ENCODE data around the gene PGBD1. TPM values are rescaled to one million over a fixed set of nuclear protein-coding genes. Genes with fewer than 3 reads are reported as not detected.

The PGBD1 gene
- total and polyA plus RNA-seq, 2 experiments from 2014 or later, result 7.5 to 10.5 TPM

DNA sequence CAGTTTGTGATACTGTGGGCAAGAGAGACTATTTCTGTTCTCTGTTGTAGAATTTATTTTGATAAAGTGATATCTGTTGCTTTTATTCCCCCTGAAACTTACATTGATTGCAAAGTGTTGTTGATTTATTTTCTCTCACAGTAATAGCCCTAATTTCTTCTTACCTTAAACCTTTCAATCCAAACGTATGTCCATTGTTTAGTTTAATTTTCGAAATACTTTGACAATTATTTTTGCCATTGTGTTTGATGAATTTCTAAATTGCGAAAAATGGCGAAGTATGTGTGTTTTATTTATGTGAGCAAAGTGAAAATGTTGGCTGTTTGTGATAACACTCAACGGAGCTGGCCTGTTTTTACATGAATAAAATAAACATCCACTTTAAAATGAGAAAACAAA, 14.8 kb upstream of the PGBD1 start (continued):
- TF ChIP-seq ZNF114 (CRISPR knock-in tag; IDR thresholded peaks at IDR 0.05), result no peak
- no peak for TF ChIP-seq NANOG (IDR thresholded peaks at IDR 0.05; ENCODE audit: borderline replicate concordance)
- TF ChIP-seq EZH2phosphoT487 (IDR thresholded peaks at IDR 0.05; ENCODE audit: unreplicated experiment), result no peak

DNA sequence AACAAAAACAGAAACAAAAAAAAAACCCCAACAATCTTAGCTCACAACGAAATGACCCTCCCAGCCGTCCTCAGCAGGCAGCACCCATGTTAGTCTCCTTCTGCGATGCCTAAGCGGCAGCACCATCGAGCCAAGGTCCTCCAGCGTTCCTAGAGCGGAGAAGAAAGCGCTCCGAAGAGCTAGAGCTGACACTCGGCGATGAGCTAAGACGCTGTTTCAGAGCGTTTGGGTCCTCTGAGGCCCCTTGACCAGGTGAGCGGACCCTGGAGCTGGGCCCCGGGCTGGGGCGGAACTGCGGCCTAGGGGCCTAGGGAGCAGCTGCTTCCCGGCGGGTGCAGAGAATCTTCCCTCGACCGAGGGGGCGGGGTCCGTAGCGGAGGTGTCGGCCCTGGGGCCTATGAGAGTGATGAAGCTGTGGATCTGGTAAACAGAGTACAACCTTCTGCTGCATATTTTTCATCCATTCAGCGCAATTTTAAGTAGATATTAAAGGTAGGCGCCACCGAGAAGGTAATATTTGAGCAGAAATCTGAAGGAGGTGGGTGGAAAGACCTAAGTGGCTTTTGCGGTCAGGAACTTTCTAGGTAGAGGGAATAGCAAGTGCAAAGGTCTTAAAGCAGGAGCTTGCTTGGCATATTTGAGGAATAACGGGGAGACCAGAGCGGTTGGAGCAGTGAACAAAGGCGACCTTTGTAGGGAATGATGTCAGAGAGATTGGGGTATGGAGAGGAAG, 14.2 kb upstream of the PGBD1 start, which contains the start of gene ZSCAN26:
Gene ZSCAN26 (plus strand): TSS at position 182 of the 733 bp plus-strand sequence. CDS start 4,777 bp downstream, outside the sequence.
- peak; percentile 85 for TF ChIP-seq POLR2AphosphoS5 (IDR thresholded peaks at IDR 0.05; ENCODE audit: low read depth)
- peak; percentile 56 for TF ChIP-seq CREB1 (CRISPR knock-in tag; IDR thresholded peaks at IDR 0.05; ENCODE audit: low read depth)
- no peak for TF ChIP-seq EZH2phosphoT487 (IDR thresholded peaks at IDR 0.05; ENCODE audit: unreplicated experiment)
- Histone ChIP-seq H3K4me3 (peak within 1 kb of the TSS; percentile 91), H3F3A (replicated peaks; ENCODE audit: low read depth) (peaks cover 3% of the 10 kb centered on the region; the same call in 1 of the 2 replicates), H3K9me2 (ENCODE audit: insufficient read depth) (no peaks in the 10 kb centered on the region), H3K27me3 (ENCODE audit: insufficient read depth) (peaks cover 26% of the 10 kb centered on the region), H3K4me2 (peak within 1 kb of the TSS; percentile 95), H2AFZ (peak within 1 kb of the TSS; percentile 48), H3K36me3 (ENCODE audit: insufficient read depth) (no peaks in the 10 kb centered on the region), H3K27ac (ENCODE audit: low read depth) (peak within 1 kb of the TSS; percentile 92), H3K79me2 (replicated peaks; ENCODE audit: insufficient read depth) (peaks cover 21% of the 10 kb centered on the region), H4K20me1 (replicated peaks; ENCODE audit: insufficient read depth) (no peaks in the 10 kb centered on the region; the same call in 1 of the 2 replicates), H3K4me1 (ENCODE audit: insufficient read depth) (no peaks in the 10 kb centered on the region)
- Mint-ChIP-seq H3K27me3 (ENCODE audit: insufficient read depth, low read depth, poor library complexity) (no peaks in the 10 kb centered on the region), H3K36me3 (ENCODE audit: low read depth) (peaks cover 2% of the 10 kb centered on the region; the same call in 2 of the 3 replicates), H3K27ac (no peak within 1 kb of the TSS), H3K4me1 (no peaks in the 10 kb centered on the region; the same call in 2 of the 3 replicates), H3K9me3 (no peaks in the 10 kb centered on the region), H3K4me3 (no peak within 1 kb of the TSS; the same call in 2 of the 3 replicates)
- DNase-seq (ENCODE audit: low spot score), result peak; percentile 96
- peak; percentile 99 for ATAC-seq

DNA sequence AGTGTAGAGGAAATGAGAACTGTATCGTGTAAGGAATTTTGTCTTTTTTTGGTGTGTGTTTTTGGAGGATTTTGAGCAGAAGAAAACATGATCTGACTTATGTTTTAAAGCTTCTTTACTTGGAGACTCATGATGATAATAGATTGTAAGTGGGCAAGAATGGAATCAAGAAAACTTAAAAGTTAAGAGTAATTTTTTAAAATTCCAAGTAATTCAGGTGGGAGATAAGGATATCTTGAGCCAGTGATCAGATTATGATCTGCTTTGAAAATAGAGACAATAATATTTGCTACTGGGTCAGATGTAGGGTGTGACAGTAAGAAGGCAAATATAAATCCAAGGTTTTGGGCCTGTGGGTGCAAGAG, 13.7 kb upstream of the PGBD1 start:
- Histone ChIP-seq H3K36me3 (ENCODE audit: insufficient read depth) (no peaks in the 10 kb centered on the region; the same call in 1 of the 2 replicates), H3K9me2 (ENCODE audit: insufficient read depth) (no peaks in the 10 kb centered on the region), H3K4me2 (peak overlapping the region; percentile 95), H3K4me1 (ENCODE audit: insufficient read depth) (no peaks in the 10 kb centered on the region), H3F3A (replicated peaks; ENCODE audit: low read depth) (peaks cover 3% of the 10 kb centered on the region; the same call in 1 of the 2 replicates), H3K27me3 (ENCODE audit: insufficient read depth) (peaks cover 24% of the 10 kb centered on the region), H3K79me2 (replicated peaks; ENCODE audit: insufficient read depth) (peaks cover 21% of the 10 kb centered on the region), H3K27ac (ENCODE audit: low read depth) (peak overlapping the region; percentile 92), H3K4me3 (peak overlapping the region; percentile 91), H4K20me1 (replicated peaks; ENCODE audit: insufficient read depth) (no peaks in the 10 kb centered on the region; the same call in 1 of the 2 replicates), H2AFZ (peak overlapping the region; percentile 48)
- ATAC-seq (no peak), DNase-seq (ENCODE audit: low spot score) (no peak)
- TF ChIP-seq NANOG (IDR thresholded peaks at IDR 0.05; ENCODE audit: borderline replicate concordance) (no peak), STAT1 (IDR thresholded peaks at IDR 0.05; ENCODE audit: unreplicated experiment) (no peak), ZNF331 (CRISPR knock-in tag; IDR thresholded peaks at IDR 0.05; ENCODE audit: low read depth) (no peak), ZNF114 (CRISPR knock-in tag; IDR thresholded peaks at IDR 0.05) (no peak)
- H3K27ac Mint-ChIP-seq, result no peak overlapping the region
- peaks cover 8% of the 10 kb centered on the region; the same call in 2 of the 3 replicates for H3K36me3 Mint-ChIP-seq (ENCODE audit: low read depth)
- no peaks in the 10 kb centered on the region; the same call in 2 of the 3 replicates for H3K4me1 Mint-ChIP-seq
- H3K27me3 Mint-ChIP-seq (ENCODE audit: insufficient read depth, low read depth, poor library complexity), result no peaks in the 10 kb centered on the region
- H3K9me3 Mint-ChIP-seq, result no peaks in the 10 kb centered on the region
- H3K4me3 Mint-ChIP-seq, result no peak overlapping the region

DNA sequence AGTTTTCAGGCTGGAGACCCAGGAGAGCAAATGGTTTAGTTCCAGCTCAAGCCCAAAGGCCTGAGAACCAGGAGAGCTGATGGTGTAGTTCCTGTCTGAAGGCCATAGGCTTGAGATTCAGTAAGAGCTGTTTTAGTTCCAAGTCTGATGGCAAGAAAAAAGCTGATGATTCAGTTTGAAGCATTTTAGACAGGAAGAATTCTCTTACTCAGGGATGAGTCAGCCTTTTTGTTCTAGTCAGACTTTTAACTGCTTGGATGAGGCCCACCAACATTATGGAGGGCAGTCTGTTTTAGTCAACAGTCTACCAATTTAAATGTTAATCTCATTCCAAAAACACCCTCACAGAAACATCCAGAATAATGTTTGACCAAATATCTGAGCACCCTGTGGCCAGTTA, 11.9 kb upstream of the PGBD1 start:
- H3K4me2 ChIP-seq, result no peak overlapping the region
- no peak for TF ChIP-seq ZNF114 (CRISPR knock-in tag; IDR thresholded peaks at IDR 0.05)
- TF ChIP-seq, protein P1, sequence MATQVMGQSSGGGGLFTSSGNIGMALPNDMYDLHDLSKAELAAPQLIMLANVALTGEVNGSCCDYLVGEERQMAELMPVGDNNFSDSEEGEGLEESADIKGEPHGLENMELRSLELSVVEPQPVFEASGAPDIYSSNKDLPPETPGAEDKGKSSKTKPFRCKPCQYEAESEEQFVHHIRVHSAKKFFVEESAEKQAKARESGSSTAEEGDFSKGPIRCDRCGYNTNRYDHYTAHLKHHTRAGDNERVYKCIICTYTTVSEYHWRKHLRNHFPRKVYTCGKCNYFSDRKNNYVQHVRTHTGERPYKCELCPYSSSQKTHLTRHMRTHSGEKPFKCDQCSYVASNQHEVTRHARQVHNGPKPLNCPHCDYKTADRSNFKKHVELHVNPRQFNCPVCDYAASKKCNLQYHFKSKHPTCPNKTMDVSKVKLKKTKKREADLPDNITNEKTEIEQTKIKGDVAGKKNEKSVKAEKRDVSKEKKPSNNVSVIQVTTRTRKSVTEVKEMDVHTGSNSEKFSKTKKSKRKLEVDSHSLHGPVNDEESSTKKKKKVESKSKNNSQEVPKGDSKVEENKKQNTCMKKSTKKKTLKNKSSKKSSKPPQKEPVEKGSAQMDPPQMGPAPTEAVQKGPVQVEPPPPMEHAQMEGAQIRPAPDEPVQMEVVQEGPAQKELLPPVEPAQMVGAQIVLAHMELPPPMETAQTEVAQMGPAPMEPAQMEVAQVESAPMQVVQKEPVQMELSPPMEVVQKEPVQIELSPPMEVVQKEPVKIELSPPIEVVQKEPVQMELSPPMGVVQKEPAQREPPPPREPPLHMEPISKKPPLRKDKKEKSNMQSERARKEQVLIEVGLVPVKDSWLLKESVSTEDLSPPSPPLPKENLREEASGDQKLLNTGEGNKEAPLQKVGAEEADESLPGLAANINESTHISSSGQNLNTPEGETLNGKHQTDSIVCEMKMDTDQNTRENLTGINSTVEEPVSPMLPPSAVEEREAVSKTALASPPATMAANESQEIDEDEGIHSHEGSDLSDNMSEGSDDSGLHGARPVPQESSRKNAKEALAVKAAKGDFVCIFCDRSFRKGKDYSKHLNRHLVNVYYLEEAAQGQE (IDR thresholded peaks at IDR 0.05; ENCODE audit: unreplicated experiment), result no peak
- TF ChIP-seq, protein P2, sequence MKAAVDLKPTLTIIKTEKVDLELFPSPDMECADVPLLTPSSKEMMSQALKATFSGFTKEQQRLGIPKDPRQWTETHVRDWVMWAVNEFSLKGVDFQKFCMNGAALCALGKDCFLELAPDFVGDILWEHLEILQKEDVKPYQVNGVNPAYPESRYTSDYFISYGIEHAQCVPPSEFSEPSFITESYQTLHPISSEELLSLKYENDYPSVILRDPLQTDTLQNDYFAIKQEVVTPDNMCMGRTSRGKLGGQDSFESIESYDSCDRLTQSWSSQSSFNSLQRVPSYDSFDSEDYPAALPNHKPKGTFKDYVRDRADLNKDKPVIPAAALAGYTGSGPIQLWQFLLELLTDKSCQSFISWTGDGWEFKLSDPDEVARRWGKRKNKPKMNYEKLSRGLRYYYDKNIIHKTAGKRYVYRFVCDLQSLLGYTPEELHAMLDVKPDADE (IDR thresholded peaks at IDR 0.05), result no peak

More for the DNA sequence above, 11.9 kb upstream of the PGBD1 start:
- no peaks in the 10 kb centered on the region for H3K4me1 ChIP-seq (ENCODE audit: insufficient read depth)
- peaks cover 3% of the 10 kb centered on the region; the same call in 1 of the 2 replicates for H3F3A ChIP-seq (replicated peaks; ENCODE audit: low read depth)
- Mint-ChIP-seq H3K27me3 (ENCODE audit: insufficient read depth, low read depth, poor library complexity) (no peaks in the 10 kb centered on the region), H3K9me3 (no peaks in the 10 kb centered on the region), H3K27ac (no peak overlapping the region), H3K4me3 (no peak overlapping the region), H3K4me1 (no peaks in the 10 kb centered on the region; the same call in 2 of the 3 replicates), H3K36me3 (ENCODE audit: low read depth) (peaks cover 17% of the 10 kb centered on the region)
- H4K20me1 ChIP-seq (replicated peaks; ENCODE audit: insufficient read depth), result no peaks in the 10 kb centered on the region; the same call in 1 of the 2 replicates
- H3K9me2 ChIP-seq (ENCODE audit: insufficient read depth), result no peaks in the 10 kb centered on the region
- no peak for ATAC-seq
- no peak overlapping the region for H2AFZ ChIP-seq
- DNase-seq (ENCODE audit: low spot score), result no peak
- no peak overlapping the region for H3K4me3 ChIP-seq
- H3K27me3 ChIP-seq (ENCODE audit: insufficient read depth), result peaks cover 6% of the 10 kb centered on the region
- H3K27ac ChIP-seq (ENCODE audit: low read depth), result no peak overlapping the region
- peaks cover 21% of the 10 kb centered on the region for H3K79me2 ChIP-seq (replicated peaks; ENCODE audit: insufficient read depth)
- no peaks in the 10 kb centered on the region; the same call in 1 of the 2 replicates for H3K36me3 ChIP-seq (ENCODE audit: insufficient read depth)

Measured in GM23338 (cell line).